Prostate gland (tissue), 2 donors: ENCODE data around the gene RNF213.

Experiments used
- CTCF ChIP-seq, 4 experiments: fragments of 200-600 bp in 2 of 4; fragments of 450-650 bp in 2 of 4; sonication (generic) in 2 of 4; IDR thresholded peaks; 1 replicate in 3 of 4; 2 replicates in 1 of 4; pipeline ENCODE4 v1.5.1; 2016 to 2019; ENCODE audit warnings: antibody characterized with exemption in 4 of 4, mild to moderate bottlenecking in 2 of 4, moderate library complexity in 2 of 4
- POLR2A ChIP-seq: fragments of 450-650 bp; IDR thresholded peaks from one replicate; pipeline ENCODE4 v1.6.1; 2016; ENCODE audit warnings: antibody characterized with exemption, mild to moderate bottlenecking
- POLR2AphosphoS5 ChIP-seq: sonication (generic); formaldehyde crosslinking; IDR thresholded peaks from one replicate; pipeline ENCODE4 v1.6.1; 2017; ENCODE audit warnings: antibody characterized with exemption

DNA sequence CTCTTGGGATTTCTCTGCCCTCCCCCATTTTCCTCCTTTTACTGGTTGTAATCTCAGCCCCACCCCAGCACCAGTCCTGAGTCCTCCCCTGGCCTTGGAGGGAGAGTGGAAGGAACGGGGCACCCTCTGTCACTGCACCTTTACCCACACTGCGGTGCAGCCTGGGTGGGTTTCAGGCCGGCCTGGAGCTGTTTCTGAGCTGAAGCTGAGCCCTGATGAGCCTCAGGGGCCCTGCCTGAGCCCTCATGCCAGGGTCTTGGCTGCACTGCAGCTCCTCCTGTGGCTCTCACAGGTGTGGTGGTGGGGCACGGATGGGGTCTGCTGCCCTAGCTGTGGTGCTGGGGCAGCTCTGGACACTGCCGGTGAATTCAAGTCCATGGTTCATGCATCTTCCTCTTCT lies 34.5 kb downstream of the RNF213 start:
- TF ChIP-seq CTCF (IDR thresholded peaks at IDR 0.05): no peak
- TF ChIP-seq POLR2A: no peak
- no peak for TF ChIP-seq POLR2AphosphoS5
